Measurements from ENCODE around the gene ARHGAP26.

GRCh38 chr5:142823126-142823525, 52.9 kb downstream of the ARHGAP26 start:
- TF ChIP-seq CTCF (conservative IDR thresholded peaks at IDR 0.05; ENCODE audit: low read depth in 2 of 2), result no peak
- TF ChIP-seq JUNB (IDR thresholded peaks at IDR 0.05; ENCODE audit: unreplicated experiment), result no peak
- TF ChIP-seq ZNF114 (CRISPR knock-in tag; IDR thresholded peaks at IDR 0.05), result no peak
- TF ChIP-seq ETS1 (IDR thresholded peaks at IDR 0.05), result no peak

Measured in GM23338 (cell line).